ENCODE results near the gene ELFN1.

ELFN1 gene

DNA sequence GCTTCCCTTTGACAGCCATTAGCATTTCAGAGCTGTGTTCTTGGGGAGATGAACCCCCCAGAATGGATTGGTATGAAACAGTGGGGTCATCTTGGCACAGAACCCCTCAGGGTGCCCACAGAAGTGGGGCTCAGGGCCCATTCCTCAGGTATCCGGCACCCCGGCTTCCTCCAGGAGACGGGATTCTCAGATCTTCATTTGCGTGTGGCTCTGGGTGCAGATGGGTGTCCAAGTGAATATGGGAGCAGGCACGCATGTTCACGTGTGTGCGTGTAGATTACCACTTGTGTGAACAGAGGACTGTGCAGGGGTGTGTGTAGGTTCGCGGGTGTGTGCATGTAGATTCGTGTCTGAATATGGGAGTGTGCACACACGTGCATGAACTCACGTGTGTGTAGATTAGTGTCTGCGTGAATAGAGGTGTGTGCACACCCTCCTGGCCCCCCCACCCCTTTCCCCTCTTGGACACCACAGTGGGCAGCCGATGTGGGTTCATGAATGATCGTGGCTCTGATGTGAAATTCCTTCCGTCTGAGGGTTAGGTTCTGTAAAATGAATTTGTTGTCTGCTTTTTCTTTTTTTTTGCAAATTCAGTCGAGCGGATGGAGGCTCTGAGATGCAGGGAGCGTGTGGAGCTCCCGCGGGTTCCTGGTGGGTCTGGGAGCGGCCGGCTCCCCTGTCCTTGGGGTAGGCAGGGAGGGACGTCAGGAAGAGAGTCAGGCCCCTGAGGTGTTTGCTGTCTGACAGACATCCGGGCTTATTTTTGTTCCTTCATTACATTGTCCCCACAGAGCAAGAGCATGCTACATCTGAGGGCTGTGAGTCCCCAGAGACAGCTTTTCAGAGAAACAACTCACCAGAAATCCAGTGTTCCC is 7.4 kb downstream of the ELFN1 start:
- Histone ChIP-seq H3K79me2 (no peaks in the 10 kb centered on the region), H3K4me3 (ENCODE audit: low read depth, low read length) (no peak overlapping the region), H3K27ac (no peak overlapping the region), H2AFZ (no peak overlapping the region), H3K4me1 (no peaks in the 10 kb centered on the region), H3K36me3 (ENCODE audit: control insufficient read depth, insufficient read depth, low read length) (no peaks in the 10 kb centered on the region), H3K9me3 (ENCODE audit: control insufficient read depth, low read length) (no peaks in the 10 kb centered on the region), H3K9ac (no peak overlapping the region), H3K27me3 (ENCODE audit: control insufficient read depth, insufficient read depth, low read length) (no peaks in the 10 kb centered on the region), H3K4me2 (ENCODE audit: low read length) (no peak overlapping the region)
- TF ChIP-seq, protein P1, sequence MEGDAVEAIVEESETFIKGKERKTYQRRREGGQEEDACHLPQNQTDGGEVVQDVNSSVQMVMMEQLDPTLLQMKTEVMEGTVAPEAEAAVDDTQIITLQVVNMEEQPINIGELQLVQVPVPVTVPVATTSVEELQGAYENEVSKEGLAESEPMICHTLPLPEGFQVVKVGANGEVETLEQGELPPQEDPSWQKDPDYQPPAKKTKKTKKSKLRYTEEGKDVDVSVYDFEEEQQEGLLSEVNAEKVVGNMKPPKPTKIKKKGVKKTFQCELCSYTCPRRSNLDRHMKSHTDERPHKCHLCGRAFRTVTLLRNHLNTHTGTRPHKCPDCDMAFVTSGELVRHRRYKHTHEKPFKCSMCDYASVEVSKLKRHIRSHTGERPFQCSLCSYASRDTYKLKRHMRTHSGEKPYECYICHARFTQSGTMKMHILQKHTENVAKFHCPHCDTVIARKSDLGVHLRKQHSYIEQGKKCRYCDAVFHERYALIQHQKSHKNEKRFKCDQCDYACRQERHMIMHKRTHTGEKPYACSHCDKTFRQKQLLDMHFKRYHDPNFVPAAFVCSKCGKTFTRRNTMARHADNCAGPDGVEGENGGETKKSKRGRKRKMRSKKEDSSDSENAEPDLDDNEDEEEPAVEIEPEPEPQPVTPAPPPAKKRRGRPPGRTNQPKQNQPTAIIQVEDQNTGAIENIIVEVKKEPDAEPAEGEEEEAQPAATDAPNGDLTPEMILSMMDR (IDR thresholded peaks at IDR 0.05): no peak

DNA sequence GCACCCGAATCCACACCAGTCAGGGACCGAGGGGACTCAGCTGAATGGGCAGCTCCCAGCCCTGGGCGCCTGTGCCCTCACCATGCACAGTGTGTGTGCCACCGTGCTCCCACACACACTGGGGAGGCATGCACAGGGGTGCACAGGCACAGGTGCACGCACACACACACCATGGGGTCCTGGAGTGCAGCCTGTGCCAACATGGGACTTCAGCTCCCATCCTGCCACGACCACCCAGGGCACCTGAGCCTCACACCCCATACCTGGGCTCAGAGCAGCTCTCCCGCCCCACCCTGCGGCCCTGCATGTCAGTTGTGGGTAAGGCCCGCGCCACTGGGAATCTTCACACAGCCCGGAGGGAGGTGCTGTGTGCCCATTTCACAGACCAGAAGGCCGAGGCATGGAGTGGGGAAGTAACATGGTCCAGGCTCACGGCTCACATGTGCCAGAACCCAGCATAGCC is 8.0 kb downstream of the ELFN1 start:
- Histone ChIP-seq H3K4me2 (ENCODE audit: low read length) (no peak overlapping the region), H3K27me3 (ENCODE audit: control insufficient read depth, insufficient read depth, low read length) (no peaks in the 10 kb centered on the region), H3K4me3 (ENCODE audit: low read depth, low read length) (no peak overlapping the region), H3K27ac (no peak overlapping the region), H3K4me1 (no peaks in the 10 kb centered on the region), H3K9ac (no peak overlapping the region), H3K36me3 (ENCODE audit: control insufficient read depth, insufficient read depth, low read length) (no peaks in the 10 kb centered on the region), H3K79me2 (no peaks in the 10 kb centered on the region), H2AFZ (no peak overlapping the region), H3K9me3 (ENCODE audit: control insufficient read depth, low read length) (peaks cover 1% of the 10 kb centered on the region)
- TF ChIP-seq, protein P1 (IDR thresholded peaks at IDR 0.05): no peak

DNA sequence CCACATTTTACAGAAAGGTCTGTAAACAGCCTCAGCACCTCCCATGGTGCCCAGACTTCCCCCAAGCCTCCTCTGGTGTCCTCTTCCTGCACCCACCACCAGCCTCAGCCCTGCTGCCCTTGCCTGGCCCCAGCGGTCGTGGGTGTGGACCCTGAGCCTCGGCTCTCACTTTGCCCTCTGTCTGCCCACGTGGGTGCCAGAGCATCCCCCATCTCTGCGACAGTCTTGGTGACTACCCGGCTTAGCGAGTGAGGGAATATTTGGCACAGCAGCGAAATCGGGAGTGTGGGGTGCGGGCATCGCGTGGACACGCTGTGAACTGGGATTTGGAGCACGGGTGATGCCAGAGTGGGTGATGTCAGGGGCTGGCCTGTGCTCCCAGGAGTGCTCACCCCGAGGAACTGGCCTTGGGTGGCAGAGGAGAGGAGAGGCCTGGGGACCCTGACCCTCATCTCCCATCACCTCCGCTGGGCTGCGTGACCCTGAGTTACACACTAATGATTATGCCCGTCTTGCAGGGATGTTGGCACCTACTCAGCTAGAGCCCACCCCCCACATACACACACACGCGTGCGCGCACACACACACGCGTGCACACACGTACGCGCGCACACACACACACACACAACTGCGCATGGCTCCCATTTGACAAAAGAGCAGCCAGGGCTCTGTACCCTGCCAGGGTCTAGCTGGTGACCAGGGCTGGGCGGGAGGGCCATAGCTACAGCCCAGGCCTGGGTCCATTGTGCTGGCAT is 8.7 kb downstream of the ELFN1 start:
- Histone ChIP-seq H3K79me2 (no peaks in the 10 kb centered on the region), H3K4me1 (no peaks in the 10 kb centered on the region), H3K27me3 (ENCODE audit: control insufficient read depth, insufficient read depth, low read length) (no peaks in the 10 kb centered on the region), H3K9ac (no peak overlapping the region), H3K36me3 (ENCODE audit: control insufficient read depth, insufficient read depth, low read length) (no peaks in the 10 kb centered on the region), H3K4me3 (ENCODE audit: low read depth, low read length) (no peak overlapping the region), H3K4me2 (ENCODE audit: low read length) (no peak overlapping the region), H2AFZ (no peak overlapping the region), H3K9me3 (ENCODE audit: control insufficient read depth, low read length) (peaks cover 4% of the 10 kb centered on the region), H3K27ac (no peak overlapping the region)
- TF ChIP-seq, protein P1 (IDR thresholded peaks at IDR 0.05): no peak

DNA sequence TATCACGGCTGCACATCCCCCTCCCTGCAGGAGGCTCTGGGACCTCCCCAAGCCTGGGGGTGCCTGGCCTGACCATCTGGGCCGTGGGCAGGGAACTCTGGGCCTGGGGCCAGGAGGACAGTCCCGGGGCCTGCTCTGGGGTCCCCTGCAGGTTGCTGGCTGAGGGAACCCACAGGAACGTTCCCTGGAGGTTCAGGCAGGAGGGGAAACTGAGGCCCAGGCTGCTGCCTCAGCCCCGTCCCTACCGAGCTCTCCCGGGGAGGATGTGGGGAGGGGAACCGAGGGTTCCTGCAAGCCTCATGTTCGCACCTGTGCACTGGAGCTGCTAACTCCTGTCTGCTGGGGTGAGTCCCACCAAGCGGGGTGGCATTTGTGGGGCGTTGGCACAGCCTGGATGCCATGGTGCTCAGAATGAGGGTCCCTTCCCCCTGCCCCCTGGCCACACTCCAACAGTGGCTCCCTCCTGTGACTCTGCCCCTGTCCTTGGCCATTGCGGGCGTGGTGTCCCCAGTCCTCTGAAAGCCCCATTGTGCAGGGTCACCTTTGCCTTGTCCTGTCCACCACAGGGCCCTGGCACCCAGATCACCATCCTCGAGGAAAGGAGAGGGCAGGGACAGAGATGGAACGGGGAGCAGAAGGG is 9.4 kb downstream of the ELFN1 start:
- TF ChIP-seq, protein P1 (IDR thresholded peaks at IDR 0.05): no peak
- H3K27me3 ChIP-seq (ENCODE audit: control insufficient read depth, insufficient read depth, low read length): no peaks in the 10 kb centered on the region
- no peak overlapping the region for H3K4me2 ChIP-seq (ENCODE audit: low read length)
- no peaks in the 10 kb centered on the region for H3K79me2 ChIP-seq
- no peak overlapping the region for H2AFZ ChIP-seq
- H3K9me3 ChIP-seq (ENCODE audit: control insufficient read depth, low read length): peaks cover 4% of the 10 kb centered on the region
- H3K4me1 ChIP-seq: no peaks in the 10 kb centered on the region
- no peak overlapping the region for H3K4me3 ChIP-seq (ENCODE audit: low read depth, low read length)
- no peak overlapping the region for H3K27ac ChIP-seq
- no peaks in the 10 kb centered on the region for H3K36me3 ChIP-seq (ENCODE audit: control insufficient read depth, insufficient read depth, low read length)
- no peak overlapping the region for H3K9ac ChIP-seq
